GM18907 (cell line): ENCODE data around the gene STK32A.

Experiments
- ATAC-seq: cut with Tn5 transposase; IDR thresholded peaks from one replicate; pipeline ENCODE4 v1.9.1; 2021; ENCODE audit warnings: mild to moderate bottlenecking, moderate library complexity; ENCODE audit not compliant: unreplicated experiment

Gene STK32A

DNA sequence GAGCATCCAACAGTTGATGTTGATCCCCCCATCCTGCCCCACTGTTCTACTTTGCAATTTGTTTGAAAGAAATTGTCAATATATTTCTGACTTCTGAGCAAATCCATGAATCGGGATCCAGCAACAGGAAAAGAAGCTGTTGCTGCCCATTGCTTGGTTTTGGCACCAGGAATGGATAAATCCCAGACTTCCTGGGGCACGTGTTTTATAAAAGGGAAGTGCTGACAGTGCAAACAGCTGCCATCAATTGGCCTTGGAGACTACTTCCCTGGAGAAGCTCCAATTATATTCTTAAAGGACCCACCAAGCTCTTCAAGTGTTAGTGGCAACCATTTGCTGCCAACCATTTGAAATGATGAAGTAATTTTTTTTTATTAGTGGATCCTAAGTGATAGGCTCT is 13.7 kb downstream of the STK32A start:
- no peak for ATAC-seq

DNA sequence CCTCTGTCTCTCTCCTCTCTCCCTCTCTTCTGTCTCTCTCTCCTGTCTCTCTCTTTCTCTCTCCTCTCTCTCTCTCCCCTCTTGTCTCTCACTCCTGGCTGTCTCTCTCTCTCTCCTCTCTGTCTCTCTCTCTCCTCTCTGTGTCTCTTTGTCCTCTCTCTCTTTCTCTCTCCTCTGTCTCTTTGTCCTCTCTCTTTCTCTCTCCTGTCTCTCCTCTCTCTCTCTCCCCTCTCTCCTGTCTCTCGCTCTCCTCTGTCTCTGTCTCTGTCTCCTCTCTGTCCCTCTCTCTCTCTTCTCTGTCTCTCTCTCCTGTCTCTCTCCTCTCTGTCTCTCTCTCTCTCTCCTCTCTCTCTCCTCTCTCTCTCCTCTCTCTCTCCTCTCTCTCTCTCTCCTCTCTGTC is 25.0 kb downstream of the STK32A start:
- no peak for ATAC-seq

DNA sequence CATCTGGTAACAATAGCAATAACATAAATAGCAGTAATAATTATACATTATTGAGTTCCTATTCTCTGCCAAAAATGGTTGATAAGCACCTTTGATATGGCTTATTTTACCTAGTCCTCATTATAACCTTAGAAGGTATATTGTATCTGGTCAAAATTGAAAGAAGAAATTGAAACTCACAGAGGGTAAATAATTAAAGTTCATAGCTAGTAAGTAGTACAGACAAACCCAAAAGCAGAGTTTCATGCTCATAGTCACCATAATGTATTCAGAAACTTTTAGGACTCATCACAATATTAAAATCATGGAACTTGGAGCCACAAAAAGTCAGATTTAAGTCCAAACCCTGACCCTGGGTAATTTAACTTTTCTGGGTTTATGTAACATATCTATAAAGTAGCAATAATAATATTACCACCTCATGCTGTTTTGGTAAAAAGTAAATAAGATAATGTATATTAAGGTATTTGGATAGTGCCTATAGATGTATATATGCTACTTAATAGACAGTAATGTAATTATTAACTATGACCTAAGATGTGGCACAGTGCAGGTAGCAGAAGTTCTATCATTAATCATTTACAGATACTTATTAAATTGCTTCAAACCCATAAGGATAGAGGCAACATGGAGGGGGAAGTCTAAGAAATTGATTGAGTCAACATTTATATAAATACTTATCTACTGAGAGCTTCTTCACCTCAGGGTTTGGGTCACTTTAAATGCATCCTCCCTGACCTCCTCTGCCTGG is 32.4 kb downstream of the STK32A start:
- ATAC-seq = peak; percentile 73

DNA sequence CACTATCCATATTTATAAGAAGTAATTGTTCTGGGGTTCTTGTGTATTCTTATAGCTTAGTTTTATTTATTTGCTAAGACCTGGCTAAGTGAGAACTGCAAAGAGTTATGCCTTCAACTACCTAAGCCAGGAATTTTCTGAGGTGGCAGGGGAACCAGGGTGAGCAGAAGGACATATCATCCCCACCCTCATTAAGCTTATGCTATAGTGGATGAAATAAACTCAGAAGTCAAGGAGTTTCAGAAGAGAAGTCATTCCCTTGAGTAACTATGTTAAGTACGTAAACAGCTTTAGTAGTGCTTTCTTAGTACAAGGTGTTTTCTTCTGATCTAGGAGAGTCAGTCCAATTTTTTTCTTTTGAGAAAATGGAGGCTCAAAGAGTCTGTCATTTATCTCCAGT is 41.7 kb downstream of the STK32A start:
- no peak for ATAC-seq

DNA sequence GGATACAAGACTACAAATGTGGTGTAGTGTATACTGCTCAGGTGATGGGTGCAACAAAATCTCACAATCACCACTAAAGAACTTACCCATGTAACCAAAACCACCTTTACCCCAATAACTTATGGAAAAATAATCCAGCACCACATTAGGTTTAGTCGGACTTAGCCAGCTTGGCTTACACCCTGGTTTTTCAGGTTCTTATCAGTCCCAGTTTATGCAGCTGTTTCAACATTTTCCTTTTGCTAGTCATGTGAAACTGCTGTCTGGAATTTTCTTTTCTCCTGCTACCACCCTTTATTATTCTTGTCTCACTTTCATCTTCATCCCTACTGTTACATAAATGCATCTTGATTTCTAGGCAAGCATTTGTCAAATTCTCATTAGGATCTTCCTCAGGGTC is 51.5 kb downstream of the STK32A start:
- ATAC-seq = no peak

DNA sequence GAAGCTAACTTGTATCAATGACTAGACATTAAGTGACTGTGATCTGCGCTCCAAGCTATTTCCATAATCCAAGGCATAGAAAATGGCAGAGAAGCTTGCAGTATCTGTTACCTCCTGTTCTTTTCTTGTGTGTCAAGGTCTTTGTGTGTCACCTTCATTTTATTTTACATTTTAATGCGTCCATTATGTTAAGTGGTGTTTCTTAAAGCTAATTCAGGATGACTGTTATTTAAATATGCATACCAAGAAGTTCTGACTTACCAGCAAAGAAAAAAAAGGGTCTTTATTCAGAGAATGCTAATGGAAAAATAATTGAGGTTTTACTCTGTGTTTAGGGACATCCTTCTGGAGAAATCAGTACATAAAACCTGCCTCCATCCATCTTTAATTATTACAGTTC is 52.3 kb downstream of the STK32A start:
- no peak for ATAC-seq

DNA sequence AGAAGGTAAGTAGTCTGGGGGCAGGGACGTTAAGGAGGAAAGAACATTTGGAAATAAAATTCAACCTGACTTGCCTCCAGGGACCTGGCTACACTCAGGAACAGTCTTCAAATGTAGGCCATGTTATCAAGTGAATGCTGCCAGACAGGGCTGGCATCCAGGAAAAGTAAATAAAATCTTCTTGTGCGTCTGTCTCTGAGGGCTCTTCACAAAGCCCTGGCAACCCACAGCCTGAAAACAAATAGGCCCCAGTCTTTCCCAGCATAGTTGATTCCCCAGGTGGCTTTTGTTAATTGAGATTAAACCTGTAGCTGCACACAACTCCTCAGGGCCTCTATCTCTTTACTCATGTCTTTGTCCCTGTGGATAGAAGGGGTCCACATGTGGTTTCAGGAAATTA is 55.4 kb downstream of the STK32A start:
- no peak for ATAC-seq

DNA sequence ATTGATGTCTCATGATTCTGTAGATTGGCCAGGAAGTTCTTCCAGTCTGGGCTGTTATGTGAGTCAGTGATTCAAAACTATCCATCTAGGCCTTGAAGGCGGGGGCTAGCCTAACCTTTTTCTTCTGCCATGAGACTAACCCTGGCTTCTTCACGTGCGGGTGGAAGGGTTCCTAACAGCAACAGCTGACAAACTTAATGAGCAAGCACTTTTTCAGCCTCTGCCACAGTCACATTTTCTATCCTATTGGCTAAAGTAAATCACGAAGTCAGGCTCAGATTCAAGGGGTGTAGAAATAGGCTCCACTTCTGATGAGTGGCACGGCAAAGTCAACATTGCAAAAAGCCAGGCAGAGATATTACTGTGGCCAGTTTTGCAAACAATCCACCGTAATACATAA is 68.4 kb downstream of the STK32A start:
- no peak for ATAC-seq

DNA sequence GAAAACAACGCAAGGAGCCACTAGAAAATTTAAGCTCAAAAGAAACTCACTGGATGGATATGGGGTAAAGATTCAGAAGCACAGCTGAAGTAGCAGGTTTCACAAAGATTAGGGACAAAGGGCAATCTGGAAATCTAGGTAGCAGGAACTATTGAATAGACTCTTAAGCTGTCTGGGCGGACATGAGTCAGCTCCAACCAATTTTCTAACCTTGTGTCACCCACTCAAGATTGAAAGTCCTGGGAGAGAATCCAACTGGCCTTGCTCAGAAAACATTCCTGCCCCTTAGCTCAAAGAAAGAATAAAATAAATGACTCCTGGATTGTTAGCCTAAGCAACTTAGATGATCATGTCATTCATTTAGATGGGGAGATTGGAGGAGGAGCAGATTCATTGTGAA is 69.2 kb downstream of the STK32A start:
- no peak for ATAC-seq

DNA sequence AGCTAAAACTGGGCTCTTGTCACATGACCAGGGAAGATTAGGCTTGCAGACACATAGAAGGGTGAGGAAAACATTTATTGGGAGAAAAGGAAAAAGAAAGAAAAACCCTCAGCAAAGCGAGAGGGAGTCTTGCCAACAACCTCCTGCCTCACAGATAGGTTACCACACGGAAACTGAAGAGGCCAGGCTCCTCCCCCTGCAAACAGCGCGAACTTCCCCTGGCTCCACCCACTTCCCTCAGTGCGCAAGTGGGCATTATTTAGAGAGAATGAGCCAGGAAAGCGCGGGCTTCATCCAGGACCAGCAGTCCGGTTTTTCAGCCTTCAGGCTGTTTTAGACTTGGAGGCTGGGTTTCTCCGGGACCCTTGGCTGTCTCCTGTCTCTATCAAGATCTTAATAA is 70.3 kb downstream of the STK32A start:
- ATAC-seq = no peak

DNA sequence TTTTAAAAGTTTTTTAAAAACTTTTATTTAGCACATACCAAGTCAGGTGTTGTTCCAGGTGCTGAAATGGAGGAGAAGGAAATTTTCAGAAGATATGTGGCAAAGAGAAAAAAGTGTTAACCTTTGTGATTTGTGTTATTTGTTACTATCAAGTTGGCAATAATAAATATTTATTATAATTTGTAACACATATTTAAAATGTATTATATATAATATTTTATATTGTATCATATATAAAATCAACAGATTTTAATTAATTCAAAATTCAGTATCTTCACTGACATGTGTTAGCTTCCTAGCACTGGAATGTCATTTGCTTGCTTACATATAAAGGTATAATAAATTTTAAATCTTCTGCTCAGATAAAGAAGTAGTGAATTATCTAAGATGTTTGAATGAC is 71.5 kb downstream of the STK32A start:
- no peak for ATAC-seq

DNA sequence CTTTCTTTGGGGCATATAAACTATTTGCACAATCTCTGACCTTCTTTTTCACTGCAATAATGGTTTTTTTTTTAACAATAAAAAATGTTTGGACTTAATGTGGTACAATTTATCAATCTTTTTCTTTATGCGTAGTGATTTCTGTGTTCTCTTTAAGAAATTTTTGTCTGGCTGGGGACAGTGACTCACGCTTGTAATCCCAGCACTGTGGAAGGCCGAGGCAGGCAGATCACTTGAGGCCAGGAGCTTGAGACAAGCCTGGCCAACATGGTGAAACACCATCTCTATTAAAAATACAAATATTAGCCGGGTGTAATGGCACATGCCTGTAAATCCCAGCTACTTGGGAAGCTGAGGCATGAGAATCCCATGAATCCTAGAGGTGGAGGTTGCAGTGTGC is 72.3 kb downstream of the STK32A start:
- no peak for ATAC-seq

DNA sequence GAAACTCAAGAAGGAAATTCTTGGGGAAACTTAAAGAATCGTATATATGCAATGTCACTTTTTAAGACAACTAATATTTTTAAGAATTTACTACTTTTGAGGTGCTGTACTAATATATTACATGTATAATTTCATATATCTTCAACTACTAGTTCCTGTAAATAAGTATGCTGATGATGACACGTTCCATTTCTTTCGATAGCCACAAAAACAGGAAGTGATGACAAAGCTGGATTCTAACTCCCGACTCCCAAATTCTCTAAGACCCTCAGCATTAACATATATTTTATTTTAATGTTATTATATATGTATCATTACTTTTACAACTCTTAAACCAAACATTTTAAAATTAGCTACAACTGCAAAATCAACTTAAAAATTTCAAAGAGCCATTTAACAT is 74.8 kb downstream of the STK32A start:
- no peak for ATAC-seq

DNA sequence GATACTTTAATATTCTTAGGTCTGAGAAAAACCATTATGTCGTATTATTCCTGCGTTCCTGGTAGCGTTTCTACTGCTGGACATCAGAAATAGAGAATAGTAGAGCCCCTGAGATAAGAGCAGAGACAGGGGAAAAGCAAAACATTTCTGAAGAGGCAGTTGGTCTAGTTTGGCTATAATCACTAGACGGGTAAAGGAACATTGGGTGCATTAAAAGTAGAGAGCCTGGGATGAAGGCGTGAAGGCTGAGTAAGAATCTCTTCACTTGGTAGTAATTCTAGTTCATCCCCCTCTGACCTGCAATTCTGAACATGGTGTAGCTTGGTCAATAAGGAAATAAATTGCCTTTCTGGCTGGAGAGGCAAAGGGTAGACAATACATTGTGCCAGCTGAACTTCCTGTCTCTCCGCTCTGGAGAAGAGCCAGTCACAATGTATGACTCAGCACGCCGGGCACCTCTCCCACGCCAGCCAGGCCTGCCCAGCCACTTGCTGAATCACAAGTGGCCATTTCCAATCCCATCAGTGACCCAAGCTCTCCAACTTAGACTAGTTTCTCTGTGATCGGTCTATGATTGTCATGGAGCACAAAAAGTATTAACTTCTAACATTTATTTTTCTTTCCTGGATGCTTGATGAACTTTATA is 75.4 kb downstream of the STK32A start:
- no peak for ATAC-seq

DNA sequence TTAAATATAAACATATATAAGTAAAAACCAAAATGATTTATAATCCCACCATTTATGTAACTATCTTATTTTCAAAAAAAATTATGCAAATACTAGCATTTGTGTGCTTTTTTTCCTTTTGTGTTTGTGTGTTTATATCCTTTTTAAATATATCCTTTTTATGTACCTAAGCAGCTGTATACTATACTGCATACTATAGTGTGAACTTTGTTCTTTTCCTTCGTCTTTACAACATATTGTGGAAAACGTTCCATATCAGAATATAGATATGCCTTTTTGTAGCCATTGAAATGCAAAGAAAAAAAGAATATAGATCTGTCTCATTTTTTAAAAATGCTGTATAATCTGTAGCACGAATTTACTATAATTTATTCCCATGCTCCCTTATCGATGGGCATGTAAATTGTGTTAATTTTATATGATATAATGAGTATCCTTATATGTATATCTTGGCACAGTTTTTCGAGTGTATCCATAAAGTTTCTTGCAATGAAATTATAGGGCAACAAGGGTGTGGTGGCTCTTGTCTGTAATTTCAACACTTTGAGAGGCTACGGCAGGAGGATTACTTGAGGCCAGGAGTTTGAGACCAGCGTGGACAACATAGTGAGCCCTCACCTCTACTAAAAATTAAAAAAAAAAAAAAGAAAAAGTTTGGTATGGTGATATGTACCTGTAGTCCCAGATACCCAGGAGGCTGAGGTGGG is 83.3 kb downstream of the STK32A start:
- ATAC-seq = no peak

DNA sequence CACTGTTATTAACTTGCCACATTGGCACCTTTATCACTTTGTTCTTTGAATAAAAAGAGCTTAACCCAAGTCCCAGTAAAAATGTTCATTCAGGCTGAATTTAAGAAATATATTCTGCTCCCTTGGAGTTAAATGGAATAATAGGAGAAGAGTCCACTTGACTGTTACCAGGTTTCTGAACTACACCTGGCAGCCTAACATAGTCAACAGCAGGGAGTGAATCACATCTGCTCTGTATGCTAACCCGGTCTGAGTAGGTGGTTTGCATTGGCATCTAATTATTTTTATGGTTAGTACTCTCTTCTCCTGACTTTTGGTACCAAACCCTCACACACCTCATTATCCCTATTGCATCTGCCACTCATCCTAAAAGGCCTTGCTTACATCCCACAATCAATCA is 86.7 kb downstream of the STK32A start:
- ATAC-seq = no peak

DNA sequence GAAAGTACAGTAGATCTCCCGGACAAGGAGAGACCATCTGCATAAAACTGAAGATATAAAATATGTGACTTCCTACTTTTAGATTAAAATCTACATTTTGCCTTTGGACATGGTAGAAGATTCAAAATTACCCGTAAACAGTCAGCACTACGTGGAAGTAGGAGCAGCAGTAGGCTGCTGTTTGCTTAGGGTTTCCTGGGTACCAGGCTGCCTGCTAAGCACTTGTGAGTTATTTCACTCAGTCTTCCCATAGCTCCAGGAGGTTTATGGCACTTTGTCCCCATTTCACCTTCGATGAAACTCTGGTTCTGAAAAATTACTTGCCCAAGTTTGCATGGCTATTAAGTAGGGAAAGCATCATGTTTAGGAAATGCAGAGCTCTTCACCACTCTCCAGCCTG is 92.6 kb downstream of the STK32A start:
- ATAC-seq = no peak

DNA sequence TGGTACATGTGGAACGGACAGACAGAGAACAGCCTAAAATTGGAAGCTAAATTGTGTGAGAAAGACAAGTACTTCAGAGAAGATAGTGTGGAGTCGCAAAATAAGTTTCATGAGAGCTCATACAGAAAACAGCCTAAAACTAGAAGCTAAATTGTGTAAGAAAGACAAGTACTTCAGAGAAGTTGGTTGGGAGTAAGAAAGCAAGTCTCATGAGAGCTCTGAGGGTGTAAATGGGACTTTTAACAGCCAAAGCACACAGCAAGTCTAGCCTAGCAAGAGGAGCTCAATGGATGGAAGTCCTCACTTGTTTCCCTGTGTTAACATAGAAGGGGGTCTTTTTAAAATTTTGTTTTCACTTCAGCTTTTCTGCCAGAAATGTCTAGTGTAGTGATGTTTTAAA is 93.1 kb downstream of the STK32A start:
- no peak for ATAC-seq

DNA sequence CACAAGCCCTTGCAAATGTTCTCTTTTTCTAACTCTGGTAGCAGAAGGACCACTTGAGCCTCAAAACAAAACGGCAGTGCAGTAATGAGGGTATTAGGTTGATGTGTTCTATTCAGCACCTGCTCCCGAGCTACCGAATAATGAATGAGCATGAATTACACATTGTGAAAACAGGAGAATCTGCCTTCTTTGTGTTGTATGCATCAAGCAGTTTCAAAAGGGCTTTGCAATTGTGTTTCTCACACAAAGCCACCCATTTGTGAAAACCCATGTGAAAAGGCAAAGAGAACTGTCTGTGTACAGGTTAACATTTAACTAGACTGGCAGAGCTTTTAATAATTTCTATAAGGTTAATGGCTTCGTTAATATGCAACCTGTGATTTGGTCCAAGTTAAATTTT is 97.8 kb downstream of the STK32A start:
- ATAC-seq = peak; percentile 85

DNA sequence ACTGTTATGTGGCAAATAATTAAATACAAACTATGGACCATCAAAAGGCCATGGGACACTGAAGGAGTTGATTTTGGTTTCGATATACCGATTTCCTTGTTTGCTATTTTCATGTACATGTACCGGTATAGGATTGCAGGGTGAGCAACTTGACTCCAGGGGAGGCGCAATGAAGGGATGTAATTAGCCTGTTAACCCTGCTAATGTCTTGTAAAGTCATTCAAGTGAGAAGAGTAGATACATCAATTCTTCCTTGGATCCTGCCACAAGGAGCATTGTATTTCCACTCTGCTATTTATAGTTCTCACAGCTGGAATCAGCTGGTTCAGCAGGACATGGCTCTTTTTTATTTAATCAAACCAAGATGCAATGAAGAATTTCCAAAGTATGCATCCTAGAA is 102.0 kb downstream of the STK32A start:
- ATAC-seq = no peak

DNA sequence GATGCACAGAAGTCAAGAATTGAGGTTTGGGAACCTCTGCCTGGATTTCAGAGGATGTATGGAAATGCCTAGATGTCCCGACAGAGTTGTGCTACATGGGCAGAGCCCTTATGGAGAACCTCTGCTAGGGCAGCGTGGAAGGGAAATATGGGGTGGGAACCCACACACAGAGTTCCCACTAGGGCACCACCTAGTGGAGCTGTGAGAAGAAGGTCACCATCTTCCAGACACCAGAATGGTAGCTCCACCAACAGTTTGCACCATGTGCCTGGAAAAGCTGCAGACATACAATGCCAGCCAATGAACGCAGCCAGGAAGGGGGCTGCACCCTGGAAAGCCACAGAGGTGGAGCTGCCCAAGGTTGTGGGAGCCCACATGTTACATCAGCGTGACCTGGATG is 104.5 kb downstream of the STK32A start:
- ATAC-seq = peak; percentile 3

DNA sequence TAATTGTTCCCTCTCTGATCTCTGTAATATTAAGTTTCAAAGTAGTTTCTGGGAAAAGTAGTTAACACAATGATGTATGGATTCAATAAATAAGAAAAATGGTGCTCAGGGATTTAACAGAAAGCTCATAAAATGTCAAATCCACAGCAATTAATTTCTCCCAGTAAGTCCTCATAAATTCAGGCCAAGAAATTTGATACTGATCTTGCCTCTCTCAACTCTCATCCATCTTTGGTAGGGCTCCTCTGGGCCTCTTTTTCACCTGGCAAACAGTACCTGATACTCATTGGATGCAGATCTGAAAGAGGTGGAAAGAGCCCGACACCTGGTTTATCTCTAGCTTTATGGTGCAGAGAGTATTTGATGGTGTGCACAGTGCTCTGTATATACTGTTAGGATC is 106.1 kb downstream of the STK32A start:
- ATAC-seq = no peak
